SKM-1 (cell line): ENCODE measurements around the gene TXNRD3.
"Not testable (repeated sequence)": the region's sequence is repeated elsewhere in the genome, so short reads cannot be mapped to it uniquely, and the experiment has no call there.

Experiments used
- DNase-seq: peaks from one replicate; lab custom pipeline; 2025; ENCODE audit not compliant: unreplicated experiment; lab: John Stamatoyannopoulos, UW

TXNRD3 gene

DNA sequence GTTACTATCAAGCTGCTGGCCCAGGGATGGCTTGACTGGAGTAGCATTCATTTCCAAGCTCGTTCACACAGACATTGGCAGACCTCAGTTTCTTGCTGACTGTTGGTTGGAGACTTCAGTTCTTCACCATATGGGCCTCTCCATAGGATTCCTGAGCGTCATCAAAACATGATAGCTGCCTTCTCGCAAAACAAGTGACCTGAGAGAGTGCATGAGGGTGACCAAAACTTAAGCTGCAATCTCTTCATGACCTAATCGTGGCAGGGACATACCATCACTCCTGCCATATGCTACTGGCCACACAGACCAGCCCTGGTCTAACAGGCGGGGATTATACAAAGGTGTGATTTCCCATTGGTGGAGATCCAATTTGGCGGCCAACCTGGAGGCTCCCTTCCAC, 50.2 kb downstream of the TXNRD3 start:
- no peak for DNase-seq

DNA sequence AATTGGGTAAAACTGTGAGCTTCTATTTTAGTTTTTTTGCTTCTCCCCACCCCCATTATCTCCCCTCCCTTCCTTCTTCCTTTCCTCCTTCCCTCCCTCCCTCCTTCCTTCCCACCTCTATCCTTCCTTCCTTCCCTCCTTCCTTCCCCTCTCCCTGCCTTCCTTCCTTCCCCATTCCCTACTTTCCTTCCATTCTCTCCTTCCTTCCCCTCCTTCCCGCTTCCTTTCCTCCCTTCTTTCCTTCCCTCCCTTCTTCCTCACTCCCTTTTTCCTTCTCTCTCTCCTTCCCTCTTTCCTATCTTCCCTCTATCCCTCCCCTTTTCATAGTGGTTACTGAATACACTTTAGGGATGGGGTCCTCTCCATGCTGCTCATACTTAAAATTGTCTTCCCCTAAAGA, 55.8 kb downstream of the TXNRD3 start:
- no peak for DNase-seq

DNA sequence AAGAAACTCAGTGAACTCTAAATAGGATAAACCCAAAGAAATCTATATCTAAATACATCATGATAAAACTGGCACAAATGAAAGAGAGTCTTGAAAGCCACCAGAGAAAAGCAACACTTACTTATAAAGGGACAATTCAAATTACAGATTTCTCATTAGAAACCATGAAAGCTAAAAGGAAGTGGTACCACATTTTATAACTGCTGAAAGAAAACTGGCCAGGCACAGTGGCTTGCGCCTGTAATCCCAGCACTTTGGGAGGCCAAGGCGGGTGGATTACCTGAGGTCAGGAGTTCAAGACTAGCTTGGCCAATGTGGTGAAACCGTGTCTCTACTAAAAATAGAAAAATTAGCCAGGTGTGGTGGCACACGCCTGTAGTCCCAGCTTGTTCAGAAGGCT, 59.4 kb downstream of the TXNRD3 start:
- not testable (repeated sequence) for DNase-seq

DNA sequence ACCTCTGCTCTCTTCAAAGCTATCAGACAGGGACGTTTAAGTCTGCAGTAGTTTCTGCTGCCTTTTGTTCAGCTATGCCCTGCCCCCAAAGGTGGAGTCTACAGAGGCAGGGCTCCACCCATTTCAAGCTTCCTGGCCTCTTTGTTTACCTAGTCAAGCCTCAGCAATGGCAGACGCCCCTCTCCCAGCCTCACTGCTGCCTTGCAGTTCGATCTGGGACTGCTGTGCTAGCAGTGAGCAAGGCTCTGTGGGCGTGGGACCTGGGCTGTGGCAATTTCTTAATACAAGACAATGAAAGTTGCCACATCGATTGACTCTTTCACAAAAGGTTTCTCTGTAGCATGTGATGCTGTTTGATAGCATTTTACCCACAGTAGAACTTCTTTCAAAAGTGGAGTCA, 63.4 kb downstream of the TXNRD3 start:
- not testable (repeated sequence) for DNase-seq

DNA sequence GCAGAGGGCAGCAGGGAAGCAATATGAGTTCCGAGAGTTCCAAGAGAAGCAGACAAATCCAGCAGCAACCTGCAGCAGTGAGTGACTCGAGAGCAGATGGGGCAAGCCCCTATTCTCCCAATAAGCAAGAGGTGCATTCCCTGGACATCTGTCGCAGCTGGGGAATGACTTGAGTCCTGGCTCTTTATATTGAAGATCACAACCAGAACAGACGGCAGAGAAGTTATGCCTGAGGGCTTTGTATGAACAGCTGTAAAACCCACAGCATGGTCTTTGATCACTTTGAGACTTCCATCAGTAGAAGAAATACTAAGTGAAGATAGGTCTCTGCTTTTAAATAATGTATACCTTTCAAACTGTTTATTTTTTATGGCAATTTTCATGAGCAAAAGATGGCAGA, 72.6 kb downstream of the TXNRD3 start:
- no peak for DNase-seq

DNA sequence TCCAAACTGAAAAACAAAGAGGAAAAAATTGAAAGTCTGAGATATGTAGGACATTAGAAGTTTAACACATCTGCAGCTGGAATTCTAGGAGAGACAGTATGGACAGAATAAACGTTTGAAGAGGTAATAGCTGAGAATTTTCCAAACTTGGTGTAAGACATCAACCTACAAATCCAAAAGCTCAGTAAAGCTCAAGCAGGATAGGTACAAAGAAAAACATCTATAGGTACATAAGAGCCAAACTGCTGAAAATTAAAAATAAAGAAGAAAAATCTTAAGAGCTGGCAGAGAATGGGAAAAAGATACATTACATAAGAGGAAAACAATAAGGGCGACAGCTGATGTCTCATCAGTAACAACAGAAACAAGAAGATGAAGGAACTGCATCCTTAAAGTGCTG, 73.4 kb downstream of the TXNRD3 start:
- no peak for DNase-seq

DNA sequence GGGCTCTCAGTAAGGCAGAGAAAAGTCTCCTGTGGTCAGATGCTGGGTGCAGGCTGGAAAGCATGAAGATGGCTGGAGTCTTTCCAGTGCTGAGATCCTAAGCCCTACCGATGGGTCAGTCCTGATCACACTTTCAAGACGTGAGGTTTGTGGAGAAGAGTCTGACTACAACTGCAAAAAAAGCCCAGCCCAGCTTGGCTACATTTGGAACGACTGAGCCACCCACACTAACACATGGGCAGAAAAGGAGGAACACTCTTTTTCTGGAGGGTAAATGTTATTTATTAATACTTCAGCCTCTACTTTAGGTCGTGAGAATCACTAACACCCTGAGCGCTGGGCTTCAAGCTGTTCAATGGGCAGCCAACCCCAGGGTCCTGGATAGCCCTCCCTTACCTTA, 74.2 kb downstream of the TXNRD3 start:
- DNase-seq: no peak

DNA sequence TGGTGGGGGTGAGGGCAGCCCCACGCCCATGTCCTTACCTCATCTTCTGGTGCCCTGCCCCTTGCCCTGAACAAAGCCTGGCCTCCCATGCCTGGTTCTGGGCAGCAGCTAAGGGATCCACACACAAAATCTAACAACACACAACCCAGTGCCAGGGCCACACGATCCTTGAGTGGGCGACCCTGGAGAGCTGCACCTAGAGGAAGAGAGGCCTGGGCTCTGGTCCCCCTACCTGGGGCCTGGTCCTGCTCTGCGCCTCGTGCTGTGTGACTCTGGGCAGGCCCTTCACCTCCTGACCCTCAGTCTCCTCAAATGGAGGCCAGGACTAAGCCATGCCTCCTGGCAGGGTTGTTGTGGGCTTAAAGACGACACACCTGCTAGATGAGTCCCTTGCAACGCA, 76.2 kb downstream of the TXNRD3 start:
- DNase-seq: no peak

DNA sequence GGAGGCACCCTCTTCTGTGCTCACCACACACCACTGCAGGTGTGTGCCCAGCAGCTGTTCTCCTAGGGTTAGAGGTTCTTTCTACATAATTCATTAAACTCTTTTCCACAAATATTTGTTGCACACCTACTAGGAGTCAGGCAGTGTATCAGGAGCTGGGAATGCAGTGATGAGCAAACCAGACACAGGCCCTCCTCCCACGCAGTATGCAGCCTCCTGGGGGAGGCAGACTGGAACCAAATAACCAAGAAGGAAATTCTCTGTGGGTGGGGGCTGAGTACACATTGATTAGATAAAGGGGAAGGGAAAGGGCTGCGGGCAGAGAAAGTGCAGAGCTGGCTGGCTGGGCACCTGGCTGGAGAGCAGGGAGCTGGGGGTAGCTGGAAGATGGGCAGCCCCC, 77.7 kb downstream of the TXNRD3 start:
- no peak for DNase-seq

DNA sequence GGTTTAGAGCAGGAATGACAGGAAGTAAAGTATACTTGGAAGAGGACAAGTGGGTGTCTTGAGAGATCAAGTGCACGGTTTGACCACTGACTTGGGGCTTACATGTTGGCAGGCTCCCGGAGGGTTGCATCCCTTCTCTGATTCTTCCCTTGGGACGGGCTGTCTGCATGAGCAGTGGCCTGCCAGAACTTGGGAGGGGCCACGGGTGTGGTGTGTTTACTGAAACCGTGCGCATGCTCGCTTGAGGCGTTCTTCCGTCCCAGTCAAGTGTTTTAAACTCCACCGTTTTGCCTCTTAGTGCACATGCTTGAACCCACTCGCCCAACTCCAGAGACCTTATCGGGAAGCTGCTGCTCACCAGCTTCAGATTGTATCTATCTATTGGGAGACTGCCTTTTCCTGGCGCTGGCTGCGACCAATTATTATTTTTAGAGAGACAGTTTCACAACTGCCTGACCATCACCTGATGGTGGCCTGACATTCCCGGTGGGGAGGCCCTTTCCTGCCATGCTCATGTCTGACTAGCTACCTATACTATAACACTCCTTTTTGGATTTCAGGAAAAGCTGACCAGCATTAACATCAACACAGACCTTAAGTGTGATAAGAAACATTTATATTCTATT, 81.3 kb downstream of the TXNRD3 start:
- no peak for DNase-seq

DNA sequence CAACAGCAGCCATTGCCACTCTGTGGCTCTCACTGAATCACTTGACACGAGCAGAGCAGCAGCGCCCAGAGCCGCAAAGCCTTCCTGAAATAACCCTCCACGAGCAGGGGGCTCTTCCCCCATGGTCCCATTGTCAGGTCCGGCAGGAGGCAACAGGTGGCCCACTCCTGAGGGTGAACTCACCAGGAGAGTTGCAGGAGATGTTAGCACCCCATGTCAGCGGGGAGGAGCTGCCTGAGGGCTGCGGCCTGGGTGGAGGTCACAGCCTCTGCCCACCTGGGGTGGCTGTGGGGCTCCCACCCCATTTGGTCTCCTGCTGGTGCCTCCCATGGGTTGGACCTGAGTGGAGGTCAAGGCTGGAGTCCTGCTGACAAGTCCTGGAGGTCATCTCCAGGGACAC, 83.8 kb downstream of the TXNRD3 start:
- DNase-seq: no peak

DNA sequence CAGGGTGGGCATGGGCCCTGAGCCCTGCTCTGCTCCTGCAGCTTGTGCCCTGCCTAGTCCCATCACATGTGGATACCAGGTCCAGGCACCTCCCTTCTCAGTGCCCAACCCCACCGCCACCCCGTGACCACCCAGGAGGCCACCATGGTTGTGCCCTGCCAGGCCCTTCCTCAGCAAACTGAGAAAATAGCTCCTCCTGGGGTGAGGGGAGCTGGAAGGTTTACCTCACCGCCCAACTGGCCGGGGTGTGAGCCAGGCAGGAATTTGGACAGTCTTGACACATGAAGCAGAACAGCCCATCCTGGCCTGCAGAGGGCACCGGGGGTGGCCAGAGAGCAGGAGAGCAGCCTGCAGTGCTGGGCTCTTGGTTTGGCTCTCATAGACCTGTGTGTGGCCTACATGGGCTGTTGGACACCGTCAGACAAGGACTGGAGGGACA, 84.8 kb downstream of the TXNRD3 start:
- no peak for DNase-seq

DNA sequence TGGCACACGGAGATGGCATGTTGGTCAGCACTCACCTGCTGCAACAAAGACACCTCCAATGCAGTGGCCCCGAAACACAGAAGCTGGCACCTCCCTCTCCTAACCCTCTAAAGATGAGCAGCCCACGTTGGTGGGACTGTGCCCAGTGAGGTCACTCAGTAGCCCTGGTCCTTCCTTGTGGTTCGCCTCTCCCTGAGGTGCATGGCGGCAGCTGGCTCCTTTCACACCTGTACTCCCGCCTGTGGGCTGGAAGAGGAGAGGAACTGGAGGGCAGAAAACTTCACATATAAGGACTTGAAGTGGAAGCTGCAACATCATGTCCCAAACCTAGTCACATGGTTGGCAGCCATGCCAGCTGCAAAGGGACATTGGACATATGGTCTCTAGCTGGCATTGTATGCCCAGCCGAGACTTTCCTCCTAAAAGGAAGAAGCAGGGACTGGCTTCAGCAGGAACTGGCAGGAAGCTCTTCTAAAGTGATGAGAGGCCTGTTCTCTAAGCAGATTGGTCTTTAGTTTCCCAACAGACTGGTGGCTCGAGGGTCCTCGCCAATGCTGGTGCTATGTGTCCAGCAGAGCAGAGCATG, 85.4 kb downstream of the TXNRD3 start:
- DNase-seq: no peak

DNA sequence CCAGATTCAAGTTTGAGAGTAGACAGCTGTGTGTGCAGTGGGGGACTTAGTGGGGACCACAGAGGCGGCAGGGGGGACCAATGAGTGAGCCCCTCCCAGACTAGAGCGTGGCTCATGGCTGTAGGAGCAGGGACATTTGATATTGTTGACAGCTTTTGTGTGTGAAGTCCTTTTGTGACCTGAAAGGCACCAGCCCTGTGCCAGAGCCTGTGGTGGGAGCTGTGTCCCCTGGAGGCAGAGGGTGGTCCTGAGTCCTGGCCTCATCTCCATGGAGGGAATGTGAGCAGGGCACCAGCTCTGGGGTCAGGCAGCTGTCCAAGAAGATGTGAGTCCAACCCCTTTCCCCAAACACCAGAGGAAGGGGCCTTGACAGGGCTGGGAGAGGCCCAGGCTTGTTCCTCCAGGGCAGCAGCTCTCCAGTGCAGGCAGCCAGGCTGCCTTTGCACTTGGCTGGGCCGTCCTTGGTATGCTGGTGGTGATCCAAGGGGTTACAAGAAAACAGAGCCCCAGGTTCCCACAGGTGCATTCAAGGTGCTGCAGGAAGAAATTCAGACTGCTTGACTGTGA, 86.1 kb downstream of the TXNRD3 start:
- DNase-seq: no peak

DNA sequence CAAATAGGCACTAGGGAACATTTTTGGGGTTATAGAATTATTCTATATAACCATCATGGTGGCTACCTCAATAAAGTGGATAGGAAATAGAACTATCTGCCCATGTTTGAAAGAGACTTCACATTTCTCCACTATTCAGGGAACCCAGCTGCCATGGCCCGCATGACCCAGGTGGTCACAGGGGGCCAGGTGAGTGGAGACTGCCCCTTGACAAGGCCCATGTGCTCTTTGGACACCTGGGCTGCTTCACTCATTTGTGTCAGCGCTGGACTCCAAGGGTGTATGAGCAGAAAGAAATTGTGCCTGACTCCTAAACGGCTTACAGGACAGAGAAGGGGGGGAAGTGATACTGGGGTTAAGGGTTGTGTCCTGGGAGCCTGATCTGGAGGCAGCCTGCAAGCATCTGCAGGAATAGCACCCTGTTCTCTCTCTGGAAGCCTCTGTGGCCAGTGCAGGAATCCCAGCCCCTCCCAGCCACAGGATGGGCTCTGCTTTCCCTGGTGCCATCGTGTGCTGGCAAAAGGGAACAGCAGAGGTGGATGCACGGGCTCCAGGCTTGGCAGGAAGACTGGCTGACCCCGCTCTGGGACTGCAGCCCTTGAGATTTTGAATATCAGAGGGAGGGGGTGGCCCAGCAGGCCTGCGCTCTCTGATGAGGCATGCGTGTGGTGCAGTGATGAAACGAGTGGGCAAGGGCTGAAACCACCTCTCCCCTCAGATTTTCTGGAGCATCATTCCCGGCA, 87.1 kb downstream of the TXNRD3 start:
- no peak for DNase-seq

DNA sequence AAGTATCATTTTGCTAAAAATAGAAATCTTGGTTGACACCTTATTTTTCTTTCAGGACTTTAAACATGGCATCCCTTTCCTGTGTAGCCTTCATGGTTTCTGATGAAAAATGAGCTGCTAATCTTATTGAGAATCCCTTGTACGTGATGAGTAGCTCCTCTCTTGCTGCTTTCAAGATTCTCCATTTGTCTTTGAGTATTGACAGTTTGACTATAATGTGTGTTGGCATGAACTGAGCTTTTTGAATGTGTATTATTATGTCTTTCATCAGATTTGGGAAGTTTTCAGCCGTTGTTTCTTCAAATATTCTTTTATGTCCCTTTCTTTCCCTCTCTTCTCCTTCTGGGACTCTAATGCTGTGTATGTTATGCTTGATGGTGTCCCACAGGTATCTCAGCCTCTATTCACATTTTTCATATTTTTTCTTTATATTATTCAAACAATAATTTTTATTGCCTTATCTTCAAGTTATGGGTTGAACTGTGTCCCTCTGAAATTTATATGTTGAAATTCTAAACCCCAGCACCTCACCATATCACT, 92.1 kb downstream of the TXNRD3 start:
- DNase-seq: no peak

DNA sequence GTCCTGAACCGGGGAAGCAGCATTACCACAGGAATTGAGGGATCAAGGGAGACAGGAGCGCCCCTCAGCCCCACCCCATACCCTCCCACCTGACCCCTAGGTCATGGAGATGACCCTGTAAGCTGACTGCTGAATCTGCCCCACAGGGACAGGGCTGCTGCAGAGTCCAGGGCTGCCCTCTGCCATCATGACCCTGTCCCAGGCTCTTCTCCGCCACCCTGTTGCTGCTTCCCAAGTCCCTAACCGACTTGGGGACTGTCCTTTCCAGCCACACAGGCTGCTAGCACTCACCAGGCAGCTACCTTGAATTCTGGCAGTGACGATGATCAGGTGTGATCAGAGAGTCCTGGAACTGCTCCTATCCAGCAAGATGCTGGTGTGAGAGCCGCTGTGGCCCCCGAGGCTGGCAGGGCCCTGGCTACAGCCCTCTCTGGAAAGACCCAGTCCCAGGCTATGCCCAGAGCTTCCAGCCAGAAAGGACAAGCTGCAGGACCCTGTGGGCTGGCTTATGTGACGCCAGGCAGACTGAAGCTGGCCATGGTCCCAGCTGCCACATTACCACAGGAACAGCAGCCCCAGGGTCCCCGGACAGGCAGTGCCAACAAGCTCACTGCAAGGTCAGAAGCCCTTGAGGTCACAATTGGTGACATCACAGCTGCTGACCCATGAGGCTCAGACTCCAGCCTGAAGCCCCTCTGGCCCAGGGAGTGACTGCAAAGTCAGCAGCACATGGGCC, 96.4 kb downstream of the TXNRD3 start, which contains the start of gene C3orf22:
C3orf22 (minus strand) TSS at position 597 of the 736 bp plus-strand sequence. CDS start 5,542 bp downstream, outside the sequence.
- DNase-seq: no peak

DNA sequence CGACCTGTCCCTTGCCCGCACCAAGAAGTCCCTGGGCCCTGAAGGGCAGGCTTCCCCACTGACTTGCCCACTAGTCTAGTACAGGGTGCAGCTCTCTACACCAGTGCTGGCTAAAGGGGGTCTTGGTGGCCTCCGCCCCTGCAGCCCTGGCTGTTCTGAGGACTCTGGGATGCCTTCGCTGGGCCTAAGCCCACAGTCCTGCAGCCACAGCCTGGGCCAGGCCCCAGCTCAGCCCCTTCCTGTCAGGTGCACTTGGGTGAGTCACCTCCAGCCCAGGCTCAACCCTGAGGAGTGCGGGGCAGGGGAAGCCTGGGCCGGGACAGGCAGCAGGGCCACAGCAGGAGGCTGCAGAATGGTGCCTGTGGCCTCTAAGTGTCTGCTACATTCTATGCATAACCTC, 97.2 kb downstream of the TXNRD3 start:
- no peak for DNase-seq

DNA sequence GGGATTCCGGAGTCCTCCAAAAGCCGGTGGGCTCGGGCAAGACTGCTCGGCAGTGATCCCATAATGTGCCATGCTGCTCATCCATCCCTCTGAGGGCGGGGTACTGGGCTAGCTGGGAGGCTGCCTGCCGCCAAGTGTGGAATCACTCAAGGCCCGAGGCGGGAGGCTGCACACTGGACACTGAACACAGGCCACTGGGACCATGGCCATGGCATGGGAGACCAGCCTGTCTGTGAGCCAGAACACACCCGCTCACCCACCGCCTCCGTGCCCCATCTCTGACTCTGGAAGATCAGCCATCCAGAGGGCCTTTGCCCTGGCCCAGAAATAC, 97.5 kb downstream of the TXNRD3 start:
- no peak for DNase-seq
